ENCODE results near the gene ARCN1.

GRCh38 chr11:118552341-118552740 lies 19.9 kb upstream of the ARCN1 start:
- TF ChIP-seq CTCF (IDR thresholded peaks at IDR 0.05) (no peak), EZH2phosphoT487 (IDR thresholded peaks at IDR 0.05) (no peak), EZH2 (IDR thresholded peaks at IDR 0.05) (no peak)
